WTC11 (cell line): ENCODE results near the gene TMEM245.

Experiments
- CREB1 ChIP-seq: sonication (generic); formaldehyde crosslinking; IDR thresholded peaks from 2 replicates; pipeline ENCODE4 v1.8.0; 2023; ENCODE audit warnings: mild to moderate bottlenecking, missing genetic modification reagents
- CTCF ChIP-seq: fragments of 200-600 bp; IDR thresholded peaks from 2 replicates; pipeline ENCODE4 v1.8.0; 2022; ENCODE audit warnings: antibody characterized with exemption
- JUN ChIP-seq: sonication (generic); formaldehyde crosslinking; IDR thresholded peaks from 2 replicates; pipeline ENCODE4 v1.8.0; 2023; ENCODE audit warnings: mild to moderate bottlenecking, missing genetic modification reagents
- NFE2L1 ChIP-seq: sonication (generic); formaldehyde crosslinking; IDR thresholded peaks from 2 replicates; pipeline ENCODE4 v1.8.1; 2023; ENCODE audit warnings: missing genetic modification reagents
- PREB ChIP-seq: sonication (generic); formaldehyde crosslinking; IDR thresholded peaks from 2 replicates; pipeline ENCODE4 v1.8.1; 2022; ENCODE audit warnings: mild to moderate bottlenecking, missing genetic modification reagents, moderate library complexity, borderline replicate concordance
- SOX15 ChIP-seq: fragments of 250-450 bp; sonication (Bioruptor Pico); IDR thresholded peaks from 2 replicates; pipeline ENCODE4 v1.9.0; 2021; ENCODE audit warnings: mild to moderate bottlenecking
- TCF7 ChIP-seq: sonication (generic); formaldehyde crosslinking; IDR thresholded peaks from 2 replicates; pipeline ENCODE4 v1.8.0; 2022; ENCODE audit warnings: mild to moderate bottlenecking, low read depth, missing genetic modification reagents, moderate library complexity
- TP53 ChIP-seq: sonication (generic); formaldehyde crosslinking; IDR thresholded peaks from 2 replicates; pipeline ENCODE4 v1.8.1; 2023; ENCODE audit warnings: mild to moderate bottlenecking, missing genetic modification reagents
- USF1 ChIP-seq: sonication (generic); formaldehyde crosslinking; IDR thresholded peaks from 2 replicates; pipeline ENCODE4 v1.8.0; 2022; ENCODE audit warnings: mild to moderate bottlenecking, missing genetic modification reagents
- USF2 ChIP-seq: sonication (generic); formaldehyde crosslinking; IDR thresholded peaks from 2 replicates; pipeline ENCODE4 v1.8.1; 2023; ENCODE audit warnings: mild to moderate bottlenecking, missing genetic modification reagents, moderate library complexity
- ZNF121 ChIP-seq: sonication (generic); formaldehyde crosslinking; IDR thresholded peaks from 2 replicates; pipeline ENCODE4 v1.8.0; 2023; ENCODE audit warnings: missing genetic modification reagents
- ZNF232 ChIP-seq: sonication (generic); formaldehyde crosslinking; IDR thresholded peaks from 2 replicates; pipeline ENCODE4 v1.8.0; 2022; ENCODE audit warnings: mild to moderate bottlenecking, missing genetic modification reagents

- TF ChIP-seq CTCF (no peak), JUN (CRISPR knock-in tag) (no peak), USF2 (CRISPR knock-in tag) (no peak), USF1 (CRISPR knock-in tag) (no peak), PREB (no peak), TP53 (no peak), ZNF232 (CRISPR knock-in tag) (no peak), SOX15 (no peak), ZNF121 (no peak), NFE2L1 (no peak), TCF7 (CRISPR knock-in tag) (no peak), CREB1 (CRISPR knock-in tag) (no peak)
Measured at GRCh38 chr9:108983885-108984284, 135.9 kb downstream of the TMEM245 start.
